Mesenchymal stem cell (in vitro differentiated cells and primary cell): ENCODE data around the gene EMC1.
A peak's percentile ranks its signal among the peaks of the same experiment; 100 is the strongest.

Source experiments
- DNase-seq: peaks from one replicate; pipeline ENCODE4 v3.0.0-alpha.2; 2013
- H2AFZ ChIP-seq: one replicate; pipeline ENCODE4 v1.6.1; 2013; ENCODE audit warnings: low read depth, mild to moderate bottlenecking, control low read depth, inconsistent platforms, low read length, moderate library complexity
- H2AK5ac ChIP-seq: 2 replicates; pipeline ENCODE4 v1.6.1; 2013; ENCODE audit warnings: low read length, moderate library complexity, mild to moderate bottlenecking, inconsistent platforms; ENCODE audit not compliant: severe bottlenecking
- H2BK120ac ChIP-seq: one replicate; pipeline ENCODE4 v1.6.1; 2013; ENCODE audit warnings: low read depth, mild to moderate bottlenecking, inconsistent platforms, low read length, moderate library complexity
- H2BK12ac ChIP-seq, 2 experiments: one replicate each; pipeline ENCODE4 v1.6.1; 2013; ENCODE audit warnings: inconsistent platforms in 2 of 2, low read length in 2 of 2, mild to moderate bottlenecking in 2 of 2, moderate library complexity in 2 of 2, control low read depth in 1 of 2
- H2BK15ac ChIP-seq: one replicate; pipeline ENCODE4 v1.6.1; 2013; ENCODE audit warnings: mild to moderate bottlenecking, low read depth, inconsistent platforms; ENCODE audit not compliant: poor library complexity, severe bottlenecking
- H2BK5ac ChIP-seq: 2 replicates; pipeline ENCODE4 v1.6.1; 2013; ENCODE audit warnings: low read depth, mild to moderate bottlenecking, low read length, control low read depth, inconsistent platforms; ENCODE audit not compliant: poor library complexity, severe bottlenecking
- H3K14ac ChIP-seq, 2 experiments: one replicate each; pipeline ENCODE4 v1.6.1; 2013; ENCODE audit warnings: inconsistent platforms in 2 of 2, low read length in 2 of 2, control low read depth in 1 of 2, mild to moderate bottlenecking in 1 of 2, moderate library complexity in 1 of 2
- H3K18ac ChIP-seq, 2 experiments: one replicate each; pipeline ENCODE4 v1.6.1; 2013; ENCODE audit warnings: inconsistent platforms in 2 of 2, low read length in 2 of 2, control low read depth in 1 of 2, low read depth in 1 of 2, mild to moderate bottlenecking in 1 of 2
- H3K23ac ChIP-seq, 2 experiments: one replicate each; pipeline ENCODE4 v1.6.1; 2013; ENCODE audit warnings: inconsistent platforms in 2 of 2, low read length in 2 of 2, mild to moderate bottlenecking in 2 of 2, moderate library complexity in 2 of 2, control low read depth in 1 of 2
- H3K27ac ChIP-seq: 2 replicates; pipeline ENCODE4 v1.5.1; 2013; ENCODE audit warnings: mild to moderate bottlenecking, moderate library complexity, low read length, control low read depth, inconsistent platforms; ENCODE audit not compliant: poor library complexity, severe bottlenecking
- H3K27me3 ChIP-seq, 2 experiments: 2 replicates each; pipeline versions ENCODE4 v1.6.1 to v1.7.0; 2013; ENCODE audit warnings: low read length in 2 of 2, mild to moderate bottlenecking in 2 of 2, moderate library complexity in 2 of 2, control low read depth in 1 of 2, inconsistent platforms in 1 of 2; ENCODE audit not compliant: control insufficient read depth in 1 of 2, insufficient read depth in 1 of 2
- H3K36me3 ChIP-seq, 2 experiments: 2 replicates each; pipeline versions ENCODE4 v1.6.1 to v1.7.0; 2013; ENCODE audit warnings: low read length in 2 of 2, control low read depth in 1 of 2, inconsistent platforms in 1 of 2, low read depth in 1 of 2, mild to moderate bottlenecking in 1 of 2; ENCODE audit not compliant: insufficient read depth in 2 of 2, control insufficient read depth in 1 of 2
- H3K4ac ChIP-seq, 2 experiments: one replicate each; pipeline ENCODE4 v1.6.1; 2013; ENCODE audit warnings: inconsistent platforms in 2 of 2, low read length in 2 of 2, mild to moderate bottlenecking in 2 of 2, moderate library complexity in 2 of 2, control low read depth in 1 of 2, low read depth in 1 of 2
- H3K4me1 ChIP-seq: 2 replicates; pipeline ENCODE4 v1.6.1; 2013; ENCODE audit warnings: low read depth, low read length, control low read depth; ENCODE audit not compliant: control insufficient read depth, insufficient read depth
- H3K4me2 ChIP-seq: 2 replicates; pipeline ENCODE4 v1.6.1; 2013; ENCODE audit warnings: low read length, mild to moderate bottlenecking, inconsistent platforms; ENCODE audit not compliant: poor library complexity, severe bottlenecking
- H3K4me3 ChIP-seq, 2 experiments: 2 replicates each; pipeline versions ENCODE4 v1.5.1 to v1.7.0; 2013; ENCODE audit warnings: low read length in 2 of 2, mild to moderate bottlenecking in 2 of 2, control low read depth in 1 of 2, low read depth in 1 of 2; ENCODE audit not compliant: insufficient read depth in 1 of 2
- H3K79me1 ChIP-seq: replicated peaks from 2 replicates; pipeline ENCODE4 v1.6.1; 2013; ENCODE audit warnings: mild to moderate bottlenecking, control low read depth, low read length, inconsistent platforms; ENCODE audit not compliant: poor library complexity, severe bottlenecking
- H3K9ac ChIP-seq: 2 replicates; pipeline ENCODE4 v1.7.0; 2013; ENCODE audit warnings: mild to moderate bottlenecking, low read length, moderate library complexity
- H3K9me3 ChIP-seq: 2 replicates; pipeline ENCODE4 v1.7.0; 2013; ENCODE audit warnings: mild to moderate bottlenecking, low read length; ENCODE audit not compliant: control insufficient read depth
- H4K8ac ChIP-seq: one replicate; pipeline ENCODE4 v1.6.1; 2013; ENCODE audit warnings: inconsistent platforms, mild to moderate bottlenecking, low read length, moderate library complexity
- H4K91ac ChIP-seq: one replicate; pipeline ENCODE4 v1.6.1; 2013; ENCODE audit warnings: mild to moderate bottlenecking, low read length, inconsistent platforms
- WGBS: methylation state at CpG from one replicate; pipeline ENCODE4 v1.1.7; 2013; ENCODE audit warnings: mixed read lengths; 5-methylcytosine and 5-hydroxymethylcytosine counted together

The EMC1 gene

DNA sequence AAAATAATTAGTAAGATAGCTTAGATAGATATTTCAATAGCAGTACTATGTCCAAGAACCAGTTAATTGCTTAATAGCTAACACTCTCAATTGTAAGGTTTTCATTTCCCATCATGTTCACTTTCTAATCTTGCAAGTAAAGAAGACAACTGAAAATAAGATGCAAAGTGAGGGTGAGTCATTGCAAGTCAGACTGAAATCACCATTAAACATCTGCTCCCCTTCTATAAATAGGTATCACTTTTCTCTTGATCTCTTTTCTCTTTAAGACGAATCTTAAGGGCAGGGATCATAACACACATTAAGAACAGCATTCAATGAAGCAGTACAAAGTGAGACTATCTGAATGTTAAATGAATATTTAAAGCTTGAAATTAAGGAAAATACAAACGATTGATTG is 81.7 kb downstream of the EMC1 start:
- no peak overlapping the region for H2BK12ac ChIP-seq
- peaks cover 32 to 93% of the 10 kb centered on the region in 2 experiments for H3K36me3 ChIP-seq
- H3K4ac ChIP-seq, result no peak overlapping the region
- peak; percentile 30 for DNase-seq
- no peak overlapping the region for H3K9ac ChIP-seq
- H2BK120ac ChIP-seq, result no peak overlapping the region
- H3K14ac ChIP-seq, result no peak overlapping the region
- no peak overlapping the region for H4K8ac ChIP-seq
- H3K27me3 ChIP-seq, result no peaks in the 10 kb centered on the region
- no peak overlapping the region for H3K23ac ChIP-seq
- H2AK5ac ChIP-seq, result no peak overlapping the region
- no peaks in the 10 kb centered on the region for H3K9me3 ChIP-seq
- no peak overlapping the region for H3K4me3 ChIP-seq
- no peak overlapping the region for H2BK5ac ChIP-seq
- H3K79me1 ChIP-seq, result peaks cover 20% of the 10 kb centered on the region
- no peak overlapping the region for H2AFZ ChIP-seq
- H4K91ac ChIP-seq, result no peak overlapping the region
- H2BK15ac ChIP-seq, result no peak overlapping the region
- WGBS, result 94% methylated on average over 1 of the region's 2 CpGs
- no peak overlapping the region for H3K18ac ChIP-seq
- H3K4me2 ChIP-seq, result no peak overlapping the region
- H3K27ac ChIP-seq, result no peak overlapping the region
- peaks cover 4% of the 10 kb centered on the region for H3K4me1 ChIP-seq

DNA sequence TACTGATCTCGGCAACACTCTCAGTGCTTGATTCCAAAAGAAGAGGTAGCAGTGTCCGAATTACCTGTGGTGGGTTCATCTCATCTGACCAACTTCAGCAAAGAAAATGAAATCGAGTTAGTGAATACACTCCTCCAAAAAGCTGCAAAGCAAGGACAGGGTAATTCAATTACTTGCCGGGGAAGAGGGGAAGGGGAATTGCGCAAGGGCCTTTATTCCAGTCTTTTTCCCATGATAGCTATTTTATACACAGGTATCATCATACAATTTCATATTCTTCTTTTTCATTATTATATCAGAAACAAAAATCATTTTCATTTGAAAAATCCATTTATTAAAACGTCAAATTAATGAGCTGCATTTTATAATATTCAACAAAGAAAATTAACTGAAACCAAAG is 84.2 kb downstream of the EMC1 start:
- Histone ChIP-seq H3K27me3 (no peaks in the 10 kb centered on the region), H2BK15ac (no peak overlapping the region), H3K9me3 (no peaks in the 10 kb centered on the region), H3K4me2 (no peak overlapping the region), H3K23ac (no peak overlapping the region), H4K91ac (no peak overlapping the region), H4K8ac (no peak overlapping the region), H2AK5ac (no peak overlapping the region), H3K9ac (no peak overlapping the region), H3K18ac (no peak overlapping the region), H3K14ac (no peak overlapping the region), H2BK5ac (no peak overlapping the region), H3K4ac (no peak overlapping the region), H2BK12ac (no peak overlapping the region), H2BK120ac (no peak overlapping the region), H2AFZ (no peak overlapping the region), H3K36me3 (peaks cover 27 to 95% of the 10 kb centered on the region in 2 experiments), H3K79me1 (peaks cover 11% of the 10 kb centered on the region), H3K4me3 (no peak overlapping the region), H3K27ac (no peak overlapping the region), H3K4me1 (peaks cover 11% of the 10 kb centered on the region)
- WGBS, result 99% methylated on average over 3 of the region's 6 CpGs
- no peak for DNase-seq

- Histone ChIP-seq H3K18ac (no peak overlapping the region), H3K4me2 (no peak overlapping the region), H4K8ac (no peak overlapping the region), H3K36me3 (peaks cover 27 to 95% of the 10 kb centered on the region in 2 experiments), H3K27me3 (no peaks in the 10 kb centered on the region), H3K14ac (no peak overlapping the region), H3K4ac (no peak overlapping the region), H2BK15ac (no peak overlapping the region), H2BK12ac (no peak overlapping the region), H3K27ac (peak overlapping the region; percentile 46), H2BK5ac (no peak overlapping the region), H2BK120ac (no peak overlapping the region), H3K4me1 (peaks cover 12% of the 10 kb centered on the region), H2AK5ac (no peak overlapping the region), H4K91ac (no peak overlapping the region), H3K79me1 (peaks cover 10% of the 10 kb centered on the region), H3K23ac (no peak overlapping the region), H3K4me3 (no peak overlapping the region), H2AFZ (no peak overlapping the region), H3K9me3 (no peaks in the 10 kb centered on the region), H3K9ac (peak overlapping the region; percentile 8)
- DNase-seq, result no peak
- 92% methylated on average over 3 of the region's 3 CpGs for WGBS
Observed at GRCh38 chr1:19166066-19166465, 85.3 kb downstream of the EMC1 start.
